HEK293 (cell line): Measurements from ENCODE around the gene MIEN1.

ENCODE experiments used
- FEZF1 ChIP-seq: fragments of 450-650 bp; formaldehyde crosslinking; IDR thresholded peaks from 2 replicates; pipeline ENCODE4 v1.5.1; 2016; ENCODE audit warnings: missing biosample characterization, missing genetic modification characterization
- GFI1B ChIP-seq: fragments of 450-650 bp; formaldehyde crosslinking; IDR thresholded peaks from 2 replicates; pipeline ENCODE4 v1.5.1; 2016; ENCODE audit warnings: missing biosample characterization, missing genetic modification characterization
- IKZF3 ChIP-seq: fragments of 450-650 bp; IDR thresholded peaks from 2 replicates; pipeline ENCODE4 v1.5.0; 2018; ENCODE audit warnings: missing biosample characterization, mild to moderate bottlenecking, missing genetic modification characterization, moderate library complexity
- KLF8 ChIP-seq: fragments of 450-650 bp; formaldehyde crosslinking; IDR thresholded peaks from 2 replicates; pipeline ENCODE4 v1.5.1; 2016; ENCODE audit warnings: missing biosample characterization, missing genetic modification characterization
- OSR2 ChIP-seq: fragments of 450-650 bp; formaldehyde crosslinking; IDR thresholded peaks from 2 replicates; pipeline ENCODE4 v1.5.1; 2016; ENCODE audit warnings: missing biosample characterization, missing genetic modification characterization
- OVOL3 ChIP-seq: fragments of 450-650 bp; formaldehyde crosslinking; IDR thresholded peaks from 2 replicates; pipeline ENCODE4 v1.5.1; 2016; ENCODE audit warnings: missing biosample characterization, missing genetic modification characterization
- PRDM6 ChIP-seq: fragments of 450-650 bp; formaldehyde crosslinking; IDR thresholded peaks from 2 replicates; pipeline ENCODE4 v1.5.1; 2017; ENCODE audit warnings: missing biosample characterization, missing genetic modification characterization
- SP2 ChIP-seq: fragments of 450-650 bp; formaldehyde crosslinking; IDR thresholded peaks from 2 replicates; pipeline ENCODE4 v1.5.1; 2016; ENCODE audit warnings: missing biosample characterization, missing genetic modification characterization
- SP3 ChIP-seq: fragments of 450-650 bp; formaldehyde crosslinking; IDR thresholded peaks from 2 replicates; pipeline ENCODE4 v1.5.1; 2016; ENCODE audit warnings: missing biosample characterization, missing genetic modification characterization
- ZBTB26 ChIP-seq: fragments of 450-650 bp; formaldehyde crosslinking; optimal IDR thresholded peaks from 2 replicates; pipeline ENCODE3; 2016; ENCODE audit warnings: missing biosample characterization, mild to moderate bottlenecking, missing genetic modification characterization
- ZBTB44 ChIP-seq: fragments of 450-650 bp; IDR thresholded peaks from 2 replicates; pipeline ENCODE4 v1.5.1; 2018; ENCODE audit warnings: missing biosample characterization, mild to moderate bottlenecking, missing genetic modification characterization
- ZBTB6 ChIP-seq: fragments of 450-650 bp; formaldehyde crosslinking; IDR thresholded peaks from 2 replicates; pipeline ENCODE4 v1.5.1; 2017; ENCODE audit warnings: missing biosample characterization, missing genetic modification characterization
- ZBTB8A ChIP-seq: fragments of 450-650 bp; formaldehyde crosslinking; IDR thresholded peaks from 2 replicates; pipeline ENCODE4 v1.5.1; 2016; ENCODE audit warnings: missing biosample characterization, missing genetic modification characterization
- ZNF133 ChIP-seq: fragments of 450-650 bp; formaldehyde crosslinking; IDR thresholded peaks from 2 replicates; pipeline ENCODE4 v1.5.1; 2016; ENCODE audit warnings: missing biosample characterization, missing genetic modification characterization
- ZNF138 ChIP-seq: fragments of 450-650 bp; formaldehyde crosslinking; IDR thresholded peaks from 2 replicates; pipeline ENCODE4 v1.5.1; 2016; ENCODE audit warnings: missing biosample characterization, missing genetic modification characterization, borderline replicate concordance
- ZNF148 ChIP-seq: fragments of 450-650 bp; formaldehyde crosslinking; IDR thresholded peaks from 2 replicates; pipeline ENCODE4 v1.5.0; 2017; ENCODE audit warnings: missing biosample characterization, missing genetic modification characterization, borderline replicate concordance
- ZNF175 ChIP-seq: fragments of 450-650 bp; formaldehyde crosslinking; IDR thresholded peaks from 2 replicates; pipeline ENCODE4 v1.5.1; 2016; ENCODE audit warnings: missing biosample characterization, missing genetic modification characterization
- ZNF24 ChIP-seq: fragments of 450-650 bp; formaldehyde crosslinking; IDR thresholded peaks from 2 replicates; pipeline ENCODE4 v1.5.1; 2016; ENCODE audit warnings: missing biosample characterization, missing genetic modification characterization
- ZNF335 ChIP-seq: fragments of 450-650 bp; formaldehyde crosslinking; conservative IDR thresholded peaks from 2 replicates; pipeline ENCODE4 v1.5.1; 2016; ENCODE audit warnings: missing biosample characterization, missing genetic modification characterization
- ZNF341 ChIP-seq: fragments of 450-650 bp; formaldehyde crosslinking; IDR thresholded peaks from 2 replicates; pipeline ENCODE4; 2016; ENCODE audit warnings: low read depth, missing biosample characterization, missing genetic modification characterization
- ZNF391 ChIP-seq: fragments of 450-650 bp; formaldehyde crosslinking; IDR thresholded peaks from 2 replicates; pipeline ENCODE4 v1.5.1; 2016; ENCODE audit warnings: low read depth, missing biosample characterization, missing genetic modification characterization, borderline replicate concordance
- ZNF416 ChIP-seq: fragments of 450-650 bp; formaldehyde crosslinking; IDR thresholded peaks from 2 replicates; pipeline ENCODE4 v1.5.1; 2016; ENCODE audit warnings: missing biosample characterization, missing genetic modification characterization
- ZNF426 ChIP-seq: fragments of 450-650 bp; formaldehyde crosslinking; IDR thresholded peaks from 2 replicates; pipeline ENCODE4 v1.5.1; 2017; ENCODE audit warnings: missing biosample characterization, missing genetic modification characterization, mild to moderate bottlenecking, inconsistent platforms, moderate library complexity
- ZNF488 ChIP-seq: fragments of 450-650 bp; formaldehyde crosslinking; IDR thresholded peaks from 2 replicates; pipeline ENCODE4 v1.5.1; 2016; ENCODE audit warnings: missing biosample characterization, missing genetic modification characterization
- ZNF555 ChIP-seq: fragments of 450-650 bp; formaldehyde crosslinking; conservative IDR thresholded peaks from 2 replicates; pipeline ENCODE4 v1.5.1; 2017; ENCODE audit warnings: missing biosample characterization, mild to moderate bottlenecking, missing genetic modification characterization, inconsistent platforms
- ZNF558 ChIP-seq: fragments of 450-650 bp; formaldehyde crosslinking; IDR thresholded peaks from 2 replicates; pipeline ENCODE4 v1.5.1; 2016; ENCODE audit warnings: missing biosample characterization, missing genetic modification characterization
- ZNF623 ChIP-seq: fragments of 450-650 bp; formaldehyde crosslinking; IDR thresholded peaks from 2 replicates; pipeline ENCODE4 v1.5.1; 2016; ENCODE audit warnings: missing biosample characterization, missing genetic modification characterization
- ZNF707 ChIP-seq: fragments of 450-650 bp; formaldehyde crosslinking; IDR thresholded peaks from 2 replicates; pipeline ENCODE4 v1.5.1; 2016; ENCODE audit warnings: missing biosample characterization, missing genetic modification characterization
- ZNF76 ChIP-seq: fragments of 450-650 bp; formaldehyde crosslinking; IDR thresholded peaks from 2 replicates; pipeline ENCODE4; 2016; ENCODE audit warnings: low read depth, missing biosample characterization, missing genetic modification characterization, borderline replicate concordance
- ZNF768 ChIP-seq: fragments of 450-650 bp; formaldehyde crosslinking; IDR thresholded peaks from 2 replicates; pipeline ENCODE4 v1.5.1; 2018; ENCODE audit warnings: missing biosample characterization, mild to moderate bottlenecking, missing genetic modification characterization
- ZNF843 ChIP-seq: fragments of 450-650 bp; formaldehyde crosslinking; IDR thresholded peaks from 2 replicates; pipeline ENCODE4 v1.5.1; 2016; ENCODE audit warnings: missing biosample characterization, missing genetic modification characterization

Gene MIEN1

GRCh38 chr17:39699818-39700147 lies 30.5 kb downstream of the MIEN1 start, which contains the start of gene ERBB2 (continued):
- TF ChIP-seq ZBTB8A (peak; percentile 9; the same call in 1 of the 2 replicates), ZNF133 (no peak), OSR2 (no peak), ZNF24 (tag by site-specific recombination) (no peak), ZNF148 (tag by site-specific recombination) (no peak), ZNF768 (no peak), ZBTB26 (peak; percentile 74), ZNF416 (tag by site-specific recombination) (no peak), ZNF558 (tag by site-specific recombination) (no peak), SP2 (tag by site-specific recombination) (peak; percentile 67), ZNF335 (tag by site-specific recombination) (peak; percentile 90), IKZF3 (tag by site-specific recombination) (peak; percentile 97), FEZF1 (tag by site-specific recombination) (no peak), ZNF623 (tag by site-specific recombination) (no peak), ZNF707 (tag by site-specific recombination) (no peak), ZNF76 (peak; percentile 68; the same call in 1 of the 2 replicates), ZNF843 (tag by site-specific recombination) (no peak), ZNF341 (tag by site-specific recombination) (peak; percentile 22; the same call in 1 of the 2 replicates), ZNF391 (no peak), ZBTB44 (tag by site-specific recombination) (no peak), ZNF488 (tag by site-specific recombination) (no peak), ZNF426 (tag by site-specific recombination) (no peak), GFI1B (tag by site-specific recombination) (no peak), ZNF138 (no peak), ZNF555 (no peak), ZBTB6 (tag by site-specific recombination) (no peak), SP3 (tag by site-specific recombination) (0 out of 2 replicates have a peak, but pooled peaks have one; percentile 42), KLF8 (tag by site-specific recombination) (peak; percentile 70; the same call in 1 of the 2 replicates), OVOL3 (tag by site-specific recombination) (no peak), ZNF175 (tag by site-specific recombination) (no peak), PRDM6 (tag by site-specific recombination) (no peak)
